ENCODE data around the gene OR2AG2. TPM values are rescaled to one million over a fixed set of nuclear protein-coding genes. Genes with fewer than 3 reads are reported as not detected.

The OR2AG2 gene
- total and polyA plus RNA-seq, 12 donors, result 0.14 to 0.64 (median 0.27) TPM; not detected in 7

GRCh38 chr11:6737872-6738466 lies 33.8 kb downstream of the OR2AG2 start:
- H3K4me3 ChIP-seq, result no peak overlapping the region
- H3K9me3 ChIP-seq (replicated peaks in 1 of 3), result no peaks in the 10 kb centered on the region
- peak; percentile 30 to 74 (median 40) for DNase-seq
- intact Hi-C loops (cut with DNase I), result no loop called here
- no peaks in the 10 kb centered on the region for H3K36me3 ChIP-seq (replicated peaks in 1 of 2)
- TF ChIP-seq POLR2A (IDR thresholded peaks at IDR 0.05) (no peak), CTCF (IDR thresholded peaks at IDR 0.05) (peak; percentile 41 to 71 (median 58))
- no peak overlapping the region for H3K27ac ChIP-seq
- 13 to 26% (median 17%) methylated on average over 2 of the region's 2 CpGs for WGBS, 4 donors
- H3K27me3 ChIP-seq, result no peaks in the 10 kb centered on the region
- no peaks in the 10 kb centered on the region for H3K4me1 ChIP-seq (replicated peaks in 1 of 2)

- H3K27ac ChIP-seq, result no peak overlapping the region
- H3K4me3 ChIP-seq, result no peak overlapping the region
- H3K36me3 ChIP-seq (replicated peaks in 1 of 2), result no peaks in the 10 kb centered on the region
- H3K4me1 ChIP-seq (replicated peaks in 1 of 2), result no peaks in the 10 kb centered on the region
- no peak for TF ChIP-seq CTCF (IDR thresholded peaks at IDR 0.05)
- no peak for TF ChIP-seq POLR2A (IDR thresholded peaks at IDR 0.05)
- 42 to 52% (median 48%) methylated on average over 3 of the region's 3 CpGs for WGBS, 4 donors
- intact Hi-C loops (cut with DNase I), result no loop called here
- H3K9me3 ChIP-seq (replicated peaks in 1 of 3), result no peaks in the 10 kb centered on the region
- no peak for DNase-seq
- no peaks in the 10 kb centered on the region for H3K27me3 ChIP-seq
Observed at GRCh38 chr11:6736495-6737121, 35.2 kb downstream of the OR2AG2 start.

- Histone ChIP-seq H3K36me3 (replicated peaks in 1 of 2) (no peaks in the 10 kb centered on the region), H3K9me3 (replicated peaks in 1 of 3) (no peaks in the 10 kb centered on the region), H3K4me3 (no peak overlapping the region), H3K27me3 (no peaks in the 10 kb centered on the region), H3K27ac (no peak overlapping the region), H3K4me1 (replicated peaks in 1 of 2) (no peaks in the 10 kb centered on the region)
- WGBS, 4 donors, result 35 to 51% (median 43%) methylated on average over 3 of the region's 3 CpGs
- TF ChIP-seq CTCF (IDR thresholded peaks at IDR 0.05) (no peak), POLR2A (IDR thresholded peaks at IDR 0.05) (no peak)
- no peak for DNase-seq
- intact Hi-C loops (cut with DNase I), result no loop called here
Observed at GRCh38 chr11:6735306-6735705, 36.5 kb downstream of the OR2AG2 start.

GRCh38 chr11:6734616-6735015 lies 37.2 kb downstream of the OR2AG2 start:
- intact Hi-C loops (cut with DNase I), result no loop called here
- 62 to 74% (median 70%) methylated on average over 3 of the region's 3 CpGs for WGBS, 4 donors
- H3K4me3 ChIP-seq, result no peak overlapping the region

More at GRCh38 chr11:6734616-6735015, 37.2 kb downstream of the OR2AG2 start:
- H3K27me3 ChIP-seq, result no peaks in the 10 kb centered on the region
- no peaks in the 10 kb centered on the region for H3K36me3 ChIP-seq (replicated peaks in 1 of 2)
- H3K27ac ChIP-seq, result no peak overlapping the region
- H3K4me1 ChIP-seq (replicated peaks in 1 of 2), result no peaks in the 10 kb centered on the region
- DNase-seq, result no peak
- TF ChIP-seq POLR2A (IDR thresholded peaks at IDR 0.05) (no peak), CTCF (IDR thresholded peaks at IDR 0.05) (no peak)
- H3K9me3 ChIP-seq (replicated peaks in 1 of 3), result no peaks in the 10 kb centered on the region
